ENCODE results near the gene AMOT. TPM values are rescaled to one million over a fixed set of nuclear protein-coding genes. Genes with fewer than 3 reads are reported as not detected.

AMOT gene
- total and polyA plus RNA-seq, 2 donors (not counting 1 experiment from before 2014, with no cell fraction given) = 0.91 to 5.2 TPM

- Mint-ChIP-seq H3K4me3 (no peak overlapping the region), H3K9me3 (ENCODE audit: insufficient read depth) (no peaks in the 10 kb centered on the region), H3K27ac (no peak overlapping the region), H3K27me3 (no peaks in the 10 kb centered on the region), H3K4me1 (peaks cover 10% of the 10 kb centered on the region)
- H3K27ac ChIP-seq (ENCODE audit: low read length in 2 of 2) = no peak overlapping the region
- no CpG with 5 or more reads among the region's 4 CpGs for WGBS (ENCODE audit: insufficient coverage)
- no peaks in the 10 kb centered on the region for H3K36me3 ChIP-seq (replicated peaks in 1 of 2; ENCODE audit: control extremely low read depth in 1 of 2, control insufficient read depth in 1 of 2, extremely low read depth in 1 of 2, insufficient read depth in 2 of 2, low read length in 1 of 2)
- H3K4me3 ChIP-seq (ENCODE audit: control extremely low read depth in 1 of 5, extremely low read depth in 1 of 5, insufficient read depth in 1 of 5, low read depth in 2 of 5, low read length in 4 of 5) = no peak overlapping the region
- DNase-seq = no peak
- no peak for TF ChIP-seq EZH2 (IDR thresholded peaks at IDR 0.05; ENCODE audit: borderline replicate concordance, insufficient read depth, low read depth, low read length, poor library complexity, severe bottlenecking)
- TF ChIP-seq CTCF (IDR thresholded peaks at IDR 0.05) = no peak
- intact Hi-C loops (cut with micrococcal nuclease) = no loop called here
- no peak overlapping the region for H3K9ac ChIP-seq (ENCODE audit: low read length)
- no peak overlapping the region for H2AFZ ChIP-seq (ENCODE audit: insufficient read depth, low read depth, low read length, poor library complexity, severe bottlenecking)
- no peaks in the 10 kb centered on the region for H3K9me3 ChIP-seq (ENCODE audit: control extremely low read depth in 1 of 3, control insufficient read depth in 2 of 3, insufficient read depth in 1 of 3, low read length in 2 of 3)
- H3K27me3 ChIP-seq (replicated peaks in 1 of 4; ENCODE audit: control extremely low read depth in 1 of 4, control insufficient read depth in 3 of 4, insufficient read depth in 4 of 4, low read length in 3 of 4) = no peaks in the 10 kb centered on the region
- ChIA-PET CTCF (no interaction called here), POLR2A (no interaction called here)
- ATAC-seq (ENCODE audit: low read depth) = no peak
- H4K20me1 ChIP-seq (ENCODE audit: control insufficient read depth, insufficient read depth, low read length, poor library complexity, severe bottlenecking) = no peaks in the 10 kb centered on the region
- H3K4me1 ChIP-seq (ENCODE audit: control insufficient read depth in 2 of 2, insufficient read depth in 2 of 2, low read length in 2 of 2) = peaks cover 0 to 5% of the 10 kb centered on the region in 2 donors
- H3K4me2 ChIP-seq (replicated peaks; ENCODE audit: low read depth, low read length, poor library complexity, severe bottlenecking) = no peak overlapping the region
- no peaks in the 10 kb centered on the region for H3K79me2 ChIP-seq (ENCODE audit: control insufficient read depth, insufficient read depth, low read length)
These were observed 50.7 kb downstream of the AMOT start for GRCh38 chrX:112789931-112790330.

GRCh38 chrX:112786076-112786475, 54.6 kb downstream of the AMOT start:
- Histone ChIP-seq H3K4me2 (replicated peaks; ENCODE audit: low read depth, low read length, poor library complexity, severe bottlenecking) (no peak overlapping the region), H2AFZ (ENCODE audit: insufficient read depth, low read depth, low read length, poor library complexity, severe bottlenecking) (no peak overlapping the region), H3K4me1 (ENCODE audit: control insufficient read depth in 2 of 2, insufficient read depth in 2 of 2, low read length in 2 of 2) (peaks cover 0 to 5% of the 10 kb centered on the region in 2 donors), H3K4me3 (ENCODE audit: control extremely low read depth in 1 of 5, extremely low read depth in 1 of 5, insufficient read depth in 1 of 5, low read depth in 2 of 5, low read length in 4 of 5) (no peak overlapping the region), H3K9ac (ENCODE audit: low read length) (no peak overlapping the region), H3K36me3 (replicated peaks in 1 of 2; ENCODE audit: control extremely low read depth in 1 of 2, control insufficient read depth in 1 of 2, extremely low read depth in 1 of 2, insufficient read depth in 2 of 2, low read length in 1 of 2) (no peaks in the 10 kb centered on the region), H4K20me1 (ENCODE audit: control insufficient read depth, insufficient read depth, low read length, poor library complexity, severe bottlenecking) (no peaks in the 10 kb centered on the region), H3K27ac (ENCODE audit: low read length in 2 of 2) (no peak overlapping the region), H3K27me3 (replicated peaks in 1 of 4; ENCODE audit: control extremely low read depth in 1 of 4, control insufficient read depth in 3 of 4, insufficient read depth in 4 of 4, low read length in 3 of 4) (no peaks in the 10 kb centered on the region), H3K9me3 (ENCODE audit: control extremely low read depth in 1 of 3, control insufficient read depth in 2 of 3, insufficient read depth in 1 of 3, low read length in 2 of 3) (no peaks in the 10 kb centered on the region), H3K79me2 (ENCODE audit: control insufficient read depth, insufficient read depth, low read length) (no peaks in the 10 kb centered on the region)
- H3K9me3 Mint-ChIP-seq (ENCODE audit: insufficient read depth) = no peaks in the 10 kb centered on the region
- H3K27me3 Mint-ChIP-seq = no peaks in the 10 kb centered on the region
- peaks cover 12% of the 10 kb centered on the region for H3K4me1 Mint-ChIP-seq
- TF ChIP-seq EZH2 (IDR thresholded peaks at IDR 0.05; ENCODE audit: borderline replicate concordance, insufficient read depth, low read depth, low read length, poor library complexity, severe bottlenecking) (no peak), CTCF (IDR thresholded peaks at IDR 0.05) (no peak)
- ATAC-seq (ENCODE audit: low read depth) (no peak), DNase-seq (no peak)
- ChIA-PET POLR2A (no interaction called here), CTCF (no interaction called here)
- H3K4me3 Mint-ChIP-seq = no peak overlapping the region
- intact Hi-C loops (cut with micrococcal nuclease) = no loop called here
- no peak overlapping the region for H3K27ac Mint-ChIP-seq
- WGBS (ENCODE audit: insufficient coverage) = no CpG with 5 or more reads among the region's 2 CpGs

Measured in B cell (primary cell).